Brain pericyte (primary cell): ENCODE results near the gene DDX27.

Experiments used
- DNase-seq: peaks from one replicate; pipeline ENCODE4 v3.0.0-alpha.2; 2012; ENCODE audit warnings: low read depth, low spot score

Gene DDX27

GRCh38 chr20:49247169-49247723 lies 28.0 kb downstream of the DDX27 start:
- no peak for DNase-seq

- no peak for DNase-seq
Observed at GRCh38 chr20:49247792-49248191, 28.6 kb downstream of the DDX27 start.

- no peak for DNase-seq
Observed at GRCh38 chr20:49248301-49248700, 29.1 kb downstream of the DDX27 start.

- no peak for DNase-seq
Observed at GRCh38 chr20:49248879-49249665, 29.9 kb downstream of the DDX27 start.

GRCh38 chr20:49252556-49253350 lies 33.5 kb downstream of the DDX27 start:
- no peak for DNase-seq

GRCh38 chr20:49256261-49256660 lies 37.0 kb downstream of the DDX27 start:
- no peak for DNase-seq

GRCh38 chr20:49259284-49259683 lies 40.1 kb downstream of the DDX27 start:
- DNase-seq, result no peak

- no peak for DNase-seq
Observed at GRCh38 chr20:49259799-49260198, 40.6 kb downstream of the DDX27 start.

GRCh38 chr20:49260218-49260617 lies 41.0 kb downstream of the DDX27 start:
- no peak for DNase-seq

GRCh38 chr20:49261173-49261572 lies 42.0 kb downstream of the DDX27 start:
- no peak for DNase-seq

GRCh38 chr20:49262444-49262843 lies 43.2 kb downstream of the DDX27 start:
- DNase-seq, result no peak

GRCh38 chr20:49267327-49267726 lies 48.1 kb downstream of the DDX27 start:
- no peak for DNase-seq

- no peak for DNase-seq
Observed at GRCh38 chr20:49268600-49269365, 49.6 kb downstream of the DDX27 start.

GRCh38 chr20:49270177-49270576 lies 51.0 kb downstream of the DDX27 start:
- DNase-seq, result no peak

GRCh38 chr20:49270736-49271135 lies 51.5 kb downstream of the DDX27 start:
- no peak for DNase-seq

GRCh38 chr20:49272654-49273053 lies 53.4 kb downstream of the DDX27 start:
- DNase-seq, result no peak

GRCh38 chr20:49273696-49274277 lies 54.6 kb downstream of the DDX27 start:
- no peak for DNase-seq

- DNase-seq, result no peak
Observed at GRCh38 chr20:49275216-49275615, 56.0 kb downstream of the DDX27 start.

GRCh38 chr20:49275636-49276035 lies 56.4 kb downstream of the DDX27 start:
- DNase-seq, result no peak

GRCh38 chr20:49276161-49276960 lies 57.1 kb downstream of the DDX27 start:
- DNase-seq, result no peak
